Stimulated activated CD4-positive, alpha-beta T cell treated with anti-CD3 and anti-CD28 coated beads, Interleukin-2, amount 100 ng/mL, for 4 hours (primary cell): Measurements from ENCODE around the gene KLHL29.

Source experiments
- DNase-seq: peaks from one replicate; pipeline ENCODE4 v3.0.0-alpha.2; 2020; ENCODE audit warnings: low read depth

Gene KLHL29

DNA sequence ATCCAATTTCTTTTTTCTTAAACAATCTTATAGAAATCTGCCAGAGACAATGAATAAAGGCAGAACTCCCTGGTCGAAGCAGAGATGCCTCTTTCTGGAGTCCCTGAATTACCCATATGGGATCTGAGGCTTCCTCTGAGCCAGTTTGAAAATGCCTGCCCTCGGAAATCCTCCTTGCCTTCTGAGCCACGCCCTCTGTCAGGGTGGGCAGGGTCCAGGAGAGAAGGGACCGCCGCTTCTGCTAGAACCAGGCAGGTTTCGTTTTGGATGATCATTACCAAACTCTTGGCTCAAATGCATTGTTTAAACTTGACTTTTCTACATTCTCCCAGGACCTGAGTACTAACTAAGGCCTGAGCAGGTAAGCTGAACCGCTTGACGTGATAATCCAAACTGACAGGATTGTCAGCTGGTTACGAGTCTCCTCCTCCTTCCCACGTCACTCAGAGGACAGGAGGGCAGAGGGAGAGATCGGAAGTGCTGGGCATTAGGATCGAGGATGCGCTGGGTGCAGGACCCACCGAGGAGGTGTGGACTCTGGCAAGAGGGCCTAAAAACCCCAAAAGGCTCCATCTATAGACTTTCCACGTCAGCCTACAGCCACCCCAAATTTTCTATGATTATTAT lies 128.4 kb downstream of the KLHL29 start:
- DNase-seq: no peak

DNA sequence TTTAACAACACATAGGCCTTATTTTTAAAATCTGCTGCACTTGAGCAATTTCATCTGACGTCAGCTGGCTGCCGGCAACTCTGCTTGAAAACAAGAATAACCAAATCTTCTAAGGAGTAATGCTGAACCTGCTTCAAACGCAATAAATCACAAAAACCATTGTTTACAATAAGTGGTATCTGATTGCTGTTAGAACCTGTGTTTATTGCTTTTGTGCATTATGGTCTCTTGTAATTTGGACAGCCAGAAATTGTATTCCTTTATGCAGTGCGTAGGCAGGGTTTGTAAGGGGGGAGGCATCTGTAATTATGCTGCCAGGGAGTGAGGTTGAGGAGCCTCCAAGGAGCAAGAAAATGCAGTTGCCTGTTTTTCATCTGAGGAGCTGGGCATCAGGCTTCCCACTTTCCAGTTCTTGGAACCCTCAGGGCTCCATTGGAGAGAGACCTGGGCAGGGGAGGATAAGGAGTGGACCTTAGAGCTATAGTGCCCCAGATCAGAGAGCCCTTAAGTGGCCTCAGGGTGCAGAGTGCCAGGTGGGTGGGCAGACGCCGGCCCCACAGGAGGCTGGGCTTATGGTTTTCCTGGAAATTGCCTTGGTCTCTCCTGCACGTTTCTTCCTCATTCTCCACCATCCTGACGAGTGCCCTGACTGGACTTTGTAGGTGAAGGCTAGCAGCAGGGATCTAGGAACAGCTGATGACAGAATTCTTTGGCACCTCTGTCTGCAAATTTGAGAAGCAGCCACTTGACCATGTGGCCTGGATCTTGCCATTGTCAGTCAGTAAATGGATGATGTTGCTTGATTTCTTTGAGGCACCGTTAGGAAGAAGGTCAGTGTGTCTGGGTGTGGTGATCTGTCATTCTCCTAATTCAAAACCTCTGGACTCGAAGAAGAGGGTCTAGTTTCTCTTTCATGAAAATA lies 129.2 kb downstream of the KLHL29 start:
- no peak for DNase-seq

GRCh38 chr2:23516520-23517256 lies 131.7 kb downstream of the KLHL29 start:
- no peak for DNase-seq

GRCh38 chr2:23518481-23519333 lies 133.7 kb downstream of the KLHL29 start:
- no peak for DNase-seq

DNA sequence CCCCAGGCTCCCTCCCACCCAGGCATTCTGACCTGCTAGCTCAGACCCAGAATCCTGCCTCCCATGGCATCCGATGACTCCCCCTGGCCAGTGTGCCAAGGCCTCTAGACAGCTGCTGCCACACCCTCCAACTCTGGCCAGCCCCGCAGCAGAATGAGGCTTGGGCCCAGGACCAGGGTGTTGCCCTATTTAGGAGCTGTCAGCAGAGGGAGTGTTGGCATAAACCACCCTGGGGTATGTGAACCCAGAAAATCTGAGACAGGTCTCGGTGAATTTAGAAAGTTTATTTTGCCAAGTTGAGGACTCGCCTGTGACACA lies 134.3 kb downstream of the KLHL29 start:
- no peak for DNase-seq

- DNase-seq: no peak
These were observed 135.3 kb downstream of the KLHL29 start for GRCh38 chr2:23520256-23520655.

GRCh38 chr2:23521060-23521459 lies 136.1 kb downstream of the KLHL29 start:
- no peak for DNase-seq

DNA sequence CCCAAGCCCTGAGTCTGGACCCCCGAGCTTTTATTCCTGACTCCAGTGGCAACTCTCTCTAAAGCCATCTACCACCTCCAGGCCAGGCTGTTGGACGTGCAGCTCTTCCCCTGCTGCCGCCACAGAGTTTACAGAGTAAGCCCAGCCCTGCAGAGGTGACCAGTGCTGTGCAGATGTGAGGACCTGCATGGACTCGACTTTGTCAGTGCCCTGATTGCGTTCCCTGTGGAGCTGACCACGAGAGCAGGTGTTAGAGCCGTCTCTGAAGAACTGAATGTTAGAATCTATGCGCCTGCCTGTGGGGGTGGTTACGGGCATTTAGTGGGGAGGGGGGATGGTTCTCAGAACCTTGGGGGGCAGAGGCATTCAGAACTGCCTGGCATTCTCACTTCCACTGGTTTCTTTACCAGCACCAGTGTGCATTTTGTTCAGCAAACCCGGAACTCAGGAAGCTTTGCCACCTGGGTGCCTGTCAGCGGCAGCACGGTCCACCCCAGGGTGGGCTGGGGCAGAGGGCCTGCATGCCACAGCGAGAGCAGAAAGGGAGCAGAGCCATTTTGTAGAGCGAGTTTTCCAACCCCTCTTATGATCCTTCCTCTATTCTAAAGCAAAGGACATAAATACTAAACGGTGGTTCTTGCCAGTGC lies 137.9 kb downstream of the KLHL29 start:
- no peak for DNase-seq

DNA sequence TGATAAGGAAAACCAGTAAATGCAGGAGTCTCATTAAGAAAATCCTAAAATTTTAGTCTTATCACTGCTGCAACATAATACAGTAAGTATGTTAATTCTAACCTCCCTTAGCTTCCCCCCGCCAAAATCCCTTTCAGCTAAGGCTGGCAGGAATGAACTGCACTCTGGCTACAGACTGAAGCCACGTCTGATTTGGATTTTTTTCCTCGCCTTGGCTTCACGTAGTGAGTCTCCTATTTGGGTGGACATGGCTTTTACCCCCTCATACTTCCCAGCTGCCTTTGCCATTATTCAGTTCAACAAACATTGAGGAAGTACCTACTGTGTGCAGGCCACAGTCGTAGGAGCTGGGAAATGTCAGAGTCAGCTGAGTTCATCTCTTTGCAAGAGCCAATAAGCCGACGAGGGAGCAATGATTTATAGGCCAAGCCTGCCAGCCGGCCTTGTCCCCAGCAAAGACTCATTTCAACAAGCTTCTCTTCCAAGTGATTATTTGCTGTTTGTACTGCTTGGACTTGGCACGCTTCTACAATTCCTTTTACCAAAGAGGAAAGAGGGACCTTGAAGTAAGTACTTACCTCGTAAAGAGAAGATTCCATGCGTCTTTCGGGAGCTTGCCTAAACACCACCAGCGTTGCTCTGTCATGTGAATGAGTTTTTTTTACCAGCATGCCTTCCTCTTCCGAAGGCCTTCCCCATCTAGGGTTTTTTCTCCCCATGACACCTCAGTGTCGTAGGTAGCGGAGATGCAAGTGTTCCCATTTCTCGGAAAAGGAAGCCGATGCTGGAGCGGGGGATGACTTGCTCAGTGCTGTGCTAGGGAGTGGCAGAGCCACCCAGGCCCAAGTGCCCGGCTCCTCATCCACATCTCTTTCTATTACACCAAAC lies 138.6 kb downstream of the KLHL29 start:
- DNase-seq: no peak

DNA sequence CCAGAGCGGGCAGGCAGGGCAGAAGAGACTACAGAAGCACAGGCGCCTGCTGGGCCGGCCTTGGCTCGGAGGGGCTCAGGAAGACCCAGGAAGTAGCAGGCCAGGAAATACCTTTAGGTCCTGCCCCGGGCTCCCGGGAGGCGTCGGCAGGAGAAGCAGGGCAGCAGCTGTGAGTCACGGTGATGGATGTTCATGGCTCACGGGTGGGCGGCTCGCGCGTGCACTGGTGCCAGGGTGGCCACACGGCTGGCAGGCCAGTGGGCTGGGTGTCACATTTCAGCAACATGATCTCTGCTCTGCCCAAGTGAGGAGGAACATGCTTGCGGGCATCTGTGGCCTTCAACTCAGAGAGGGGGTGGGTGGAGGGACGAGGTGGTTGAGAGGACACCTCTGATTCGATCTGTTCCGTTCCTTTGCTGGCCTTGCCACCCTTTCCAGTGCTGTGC lies 139.3 kb downstream of the KLHL29 start:
- DNase-seq: no peak

GRCh38 chr2:23525137-23525765 lies 140.3 kb downstream of the KLHL29 start:
- DNase-seq: no peak

GRCh38 chr2:23526114-23526513 lies 141.1 kb downstream of the KLHL29 start:
- DNase-seq: peak; percentile 10

DNA sequence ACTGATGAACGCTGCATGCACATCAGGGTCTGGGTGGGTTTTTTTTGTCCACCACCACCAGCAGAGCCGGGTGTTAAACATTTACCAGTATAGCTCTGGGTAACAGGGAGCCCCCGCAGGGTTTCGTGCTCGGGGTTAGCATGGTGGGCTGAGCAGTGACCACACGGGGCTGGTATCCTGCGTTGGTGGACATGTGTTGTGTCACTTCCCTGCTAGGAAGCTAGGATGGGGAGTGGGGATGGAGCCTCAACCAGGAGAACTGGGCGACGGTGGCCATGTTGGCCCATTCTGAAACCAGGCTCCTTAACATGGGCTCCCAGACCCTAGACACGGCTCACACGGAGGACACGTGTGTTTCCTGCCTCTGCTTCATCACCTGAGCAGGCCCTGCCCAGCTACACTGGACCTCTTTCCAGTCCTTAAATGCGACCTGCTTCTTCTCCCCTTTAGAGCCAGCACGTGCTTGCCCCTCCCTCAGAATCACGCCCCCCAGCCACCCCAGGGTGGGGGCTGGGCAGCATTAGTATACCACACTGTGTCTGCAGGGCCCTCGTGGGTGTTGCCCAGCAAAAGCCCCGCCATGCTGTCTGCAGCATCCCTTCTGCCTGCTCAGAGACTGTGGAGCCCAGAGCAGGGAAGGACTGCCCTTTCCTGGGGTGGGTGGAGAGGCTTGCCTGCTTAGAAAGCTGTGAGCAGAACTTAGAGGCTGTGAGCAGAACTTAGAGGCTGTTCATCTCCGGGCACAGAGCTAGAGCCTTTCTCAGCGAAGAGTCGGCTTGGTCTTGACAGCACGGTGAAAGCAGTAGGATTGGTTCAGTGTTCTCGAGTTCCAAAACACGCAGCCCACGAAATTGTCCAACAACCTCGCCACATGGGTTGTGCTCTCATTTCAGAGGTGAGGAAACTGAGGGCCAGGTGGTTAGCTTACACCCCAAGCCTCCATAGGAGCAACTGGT lies 142.1 kb downstream of the KLHL29 start:
- no peak for DNase-seq

DNA sequence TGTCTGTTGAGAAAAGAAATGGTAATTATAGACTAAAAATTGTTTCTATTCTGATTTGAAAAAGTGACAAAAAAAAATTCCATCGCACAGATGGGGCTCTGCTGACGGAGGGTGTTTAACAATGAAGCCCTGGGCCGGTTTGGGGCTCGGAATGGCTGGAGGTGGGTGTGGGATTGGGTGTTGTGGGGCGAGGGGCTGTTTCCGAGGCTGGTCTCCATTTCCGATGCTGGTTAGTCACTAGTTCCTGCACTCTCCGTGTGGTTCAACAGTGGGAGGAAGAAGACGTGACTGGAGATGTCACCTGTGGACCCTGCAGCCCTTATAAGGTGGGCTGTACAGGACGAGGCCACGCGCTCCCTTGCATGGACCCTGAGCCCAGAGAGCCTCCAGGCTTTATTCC lies 143.2 kb downstream of the KLHL29 start:
- DNase-seq: no peak

DNA sequence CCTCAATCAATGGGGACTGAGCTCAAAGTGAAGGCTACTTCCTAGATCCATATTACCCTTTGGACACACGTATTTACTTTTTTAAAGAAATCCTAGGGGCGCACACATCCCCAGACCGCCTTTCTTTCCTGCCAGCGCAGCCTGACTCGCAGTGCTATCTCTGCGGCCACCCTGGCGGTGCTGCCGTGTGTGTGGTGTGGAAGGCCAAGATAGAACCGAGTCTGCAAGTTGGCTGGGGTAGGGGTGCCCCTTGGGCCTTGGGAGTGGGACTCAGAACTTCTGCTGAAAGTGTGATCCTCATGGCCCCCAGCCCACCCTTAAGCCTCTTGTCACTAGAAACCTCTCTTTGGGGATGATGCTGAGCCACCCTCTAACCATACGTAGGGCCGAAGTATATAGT lies 143.7 kb downstream of the KLHL29 start:
- DNase-seq: no peak

GRCh38 chr2:23529659-23530058 lies 144.7 kb downstream of the KLHL29 start:
- no peak for DNase-seq

GRCh38 chr2:23530206-23530908 lies 145.4 kb downstream of the KLHL29 start:
- no peak for DNase-seq

DNA sequence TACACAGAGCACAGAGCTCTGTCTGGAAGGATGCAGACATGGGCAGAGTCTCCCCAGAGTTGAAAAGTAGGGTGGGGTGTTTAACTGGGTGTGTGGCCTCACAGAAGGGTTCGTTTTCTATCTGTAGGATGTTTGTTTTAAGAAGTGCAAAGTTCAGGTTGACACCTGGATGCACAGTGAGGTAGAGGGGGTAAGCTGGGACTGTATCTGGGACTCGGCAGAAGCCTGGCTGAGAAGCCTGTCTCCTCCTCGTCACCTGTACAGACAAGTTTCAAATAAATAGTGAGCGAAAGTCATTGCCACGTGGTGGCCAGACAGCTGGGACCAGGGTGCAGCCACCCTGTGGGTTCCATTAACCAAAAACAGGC lies 145.9 kb downstream of the KLHL29 start:
- no peak for DNase-seq
